Measurements from ENCODE around the gene PLEKHG4B.
"Not testable (repeated sequence)": the region's sequence is repeated elsewhere in the genome, so short reads cannot be mapped to it uniquely, and the experiment has no call there.

DNA sequence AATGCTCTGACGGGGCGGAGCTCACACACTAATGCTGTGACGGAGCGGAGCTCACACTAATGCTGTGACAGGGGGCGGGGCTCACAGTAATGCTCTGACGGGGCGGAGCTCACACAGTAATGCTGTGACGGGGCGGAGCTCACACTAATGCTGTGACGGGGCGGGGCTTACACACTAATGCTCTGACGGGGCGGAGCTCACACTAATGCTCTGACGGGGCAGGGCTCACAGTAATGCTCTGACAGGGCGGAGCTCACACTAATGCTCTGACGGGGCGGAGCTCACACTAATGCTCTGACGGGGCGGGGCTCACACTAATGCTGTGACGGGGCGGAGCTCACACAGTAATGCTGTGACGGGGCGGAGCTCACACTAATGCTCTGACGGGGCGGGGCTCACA is 72.8 kb downstream of the PLEKHG4B start:
- TF ChIP-seq, protein P1, sequence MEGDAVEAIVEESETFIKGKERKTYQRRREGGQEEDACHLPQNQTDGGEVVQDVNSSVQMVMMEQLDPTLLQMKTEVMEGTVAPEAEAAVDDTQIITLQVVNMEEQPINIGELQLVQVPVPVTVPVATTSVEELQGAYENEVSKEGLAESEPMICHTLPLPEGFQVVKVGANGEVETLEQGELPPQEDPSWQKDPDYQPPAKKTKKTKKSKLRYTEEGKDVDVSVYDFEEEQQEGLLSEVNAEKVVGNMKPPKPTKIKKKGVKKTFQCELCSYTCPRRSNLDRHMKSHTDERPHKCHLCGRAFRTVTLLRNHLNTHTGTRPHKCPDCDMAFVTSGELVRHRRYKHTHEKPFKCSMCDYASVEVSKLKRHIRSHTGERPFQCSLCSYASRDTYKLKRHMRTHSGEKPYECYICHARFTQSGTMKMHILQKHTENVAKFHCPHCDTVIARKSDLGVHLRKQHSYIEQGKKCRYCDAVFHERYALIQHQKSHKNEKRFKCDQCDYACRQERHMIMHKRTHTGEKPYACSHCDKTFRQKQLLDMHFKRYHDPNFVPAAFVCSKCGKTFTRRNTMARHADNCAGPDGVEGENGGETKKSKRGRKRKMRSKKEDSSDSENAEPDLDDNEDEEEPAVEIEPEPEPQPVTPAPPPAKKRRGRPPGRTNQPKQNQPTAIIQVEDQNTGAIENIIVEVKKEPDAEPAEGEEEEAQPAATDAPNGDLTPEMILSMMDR (IDR thresholded peaks at IDR 0.05), result not testable (repeated sequence)
- TF ChIP-seq POLR2A (IDR thresholded peaks at IDR 0.05), result not testable (repeated sequence)

Measured in thyroid gland (tissue), 4 donors.